Activated B cell treated with CpG ODN at 0.5 μM for 24 hours (primary cell): ENCODE data around the gene PDE7B. TPM values are rescaled to one million over a fixed set of nuclear protein-coding genes. Genes with fewer than 3 reads are reported as not detected.

Source experiments
- ATAC-seq: fragments of 200-7000 bp; cut with Tn5 transposase; one replicate; pipeline ENCODE4 v1.10.0; 2021; ENCODE audit warnings: low read depth, mild to moderate bottlenecking, moderate library complexity
- CTCF ChIA-PET: fragments of 350-600 bp; sonication (Branson Sonifier 250); formaldehyde crosslinking; loops from one replicate; lab custom pipeline; 2021; ENCODE audit warnings: antibody characterized with exemption; lab: Charles Lee
- POLR2A ChIA-PET: fragments of 350-600 bp; sonication (Branson Sonifier 250); formaldehyde crosslinking; loops from one replicate; lab custom pipeline; 2021; ENCODE audit warnings: antibody characterized with exemption; lab: Charles Lee
- DNase-seq: peaks from one replicate; pipeline ENCODE4 v3.0.0; 2022
- H3K27ac Mint-ChIP-seq: one replicate; pipeline ENCODE4 v1.8.0; 2020; ENCODE audit warnings: mixed read lengths
- H3K27me3 Mint-ChIP-seq: one replicate; pipeline ENCODE4 v1.8.0; 2021; ENCODE audit warnings: mixed read lengths
- H3K36me3 Mint-ChIP-seq: one replicate; pipeline ENCODE4 v1.8.0; 2021; ENCODE audit warnings: low read depth, mixed read lengths
- H3K4me1 Mint-ChIP-seq: one replicate; pipeline ENCODE4 v1.8.0; 2021; ENCODE audit warnings: mixed read lengths
- H3K4me3 Mint-ChIP-seq: one replicate; pipeline ENCODE4 v1.8.0; 2020; ENCODE audit warnings: mild to moderate bottlenecking, mixed read lengths
- H3K9me3 Mint-ChIP-seq: one replicate; pipeline ENCODE4 v1.8.0; 2020; ENCODE audit warnings: mixed read lengths
- CTCF ChIP-seq: fragments of 200-600 bp; IDR thresholded peaks from one replicate; pipeline ENCODE4 v1.8.0; 2022; ENCODE audit warnings: antibody characterized with exemption, mild to moderate bottlenecking
- intact Hi-C: fragments of 100-400 bp; cut with micrococcal nuclease; formaldehyde crosslinking; loops from one replicate; pipeline ENCODE4 v1.15.1; 2024
- total RNA-seq: library from RNA; stranded (reverse); gene quantifications from 2 replicates; pipeline ENCODE4 v1.2.3, GENCODE V29; 2022

PDE7B gene
- total RNA-seq, 1 donor from 2014 or later: 1.8 TPM

- POLR2A ChIA-PET: no interaction called here
- H3K4me3 Mint-ChIP-seq: no peak overlapping the region
- H3K27ac Mint-ChIP-seq: no peak overlapping the region
- ATAC-seq: no peak
- CTCF ChIA-PET: no interaction called here
- intact Hi-C loops: no loop called here
- DNase-seq: no peak
- no peak for TF ChIP-seq CTCF
- no peaks in the 10 kb centered on the region for H3K27me3 Mint-ChIP-seq
- H3K36me3 Mint-ChIP-seq: no peaks in the 10 kb centered on the region
- H3K4me1 Mint-ChIP-seq: no peaks in the 10 kb centered on the region
- no peaks in the 10 kb centered on the region for H3K9me3 Mint-ChIP-seq
Measured at GRCh38 chr6:136083540-136083939, 232.0 kb downstream of the PDE7B start.

GRCh38 chr6:136084403-136084802 lies 232.9 kb downstream of the PDE7B start:
- Mint-ChIP-seq H3K4me3 (no peak overlapping the region), H3K27ac (no peak overlapping the region), H3K4me1 (no peaks in the 10 kb centered on the region), H3K36me3 (no peaks in the 10 kb centered on the region), H3K9me3 (no peaks in the 10 kb centered on the region), H3K27me3 (no peaks in the 10 kb centered on the region)
- intact Hi-C loops: no loop called here
- no peak for TF ChIP-seq CTCF
- CTCF ChIA-PET: no interaction called here
- DNase-seq (no peak), ATAC-seq (no peak)
- POLR2A ChIA-PET: no interaction called here

- POLR2A ChIA-PET: no interaction called here
- intact Hi-C loops: no loop called here
- CTCF ChIA-PET: no interaction called here
- DNase-seq: no peak
- Mint-ChIP-seq H3K4me3 (no peak overlapping the region), H3K9me3 (no peaks in the 10 kb centered on the region), H3K27ac (no peak overlapping the region), H3K4me1 (no peaks in the 10 kb centered on the region), H3K36me3 (no peaks in the 10 kb centered on the region), H3K27me3 (no peaks in the 10 kb centered on the region)
- no peak for ATAC-seq
- TF ChIP-seq CTCF: no peak
Measured at GRCh38 chr6:136085370-136086115, 234.0 kb downstream of the PDE7B start.

GRCh38 chr6:136086686-136087085 lies 235.2 kb downstream of the PDE7B start:
- Mint-ChIP-seq H3K4me3 (no peak overlapping the region), H3K36me3 (no peaks in the 10 kb centered on the region), H3K4me1 (no peaks in the 10 kb centered on the region), H3K27ac (no peak overlapping the region), H3K27me3 (no peaks in the 10 kb centered on the region), H3K9me3 (no peaks in the 10 kb centered on the region)
- no peak for TF ChIP-seq CTCF
- intact Hi-C loops: no loop called here
- POLR2A ChIA-PET: no interaction called here
- no peak for ATAC-seq
- DNase-seq: no peak
- CTCF ChIA-PET: no interaction called here

GRCh38 chr6:136087986-136088385 lies 236.5 kb downstream of the PDE7B start:
- intact Hi-C loops: no loop called here
- ATAC-seq (no peak), DNase-seq (no peak)
- POLR2A ChIA-PET: no interaction called here
- CTCF ChIA-PET: no interaction called here
- H3K27me3 Mint-ChIP-seq: no peaks in the 10 kb centered on the region
- no peaks in the 10 kb centered on the region for H3K4me1 Mint-ChIP-seq
- peaks cover 2% of the 10 kb centered on the region for H3K36me3 Mint-ChIP-seq
- H3K27ac Mint-ChIP-seq: no peak overlapping the region
- no peaks in the 10 kb centered on the region for H3K9me3 Mint-ChIP-seq
- no peak for TF ChIP-seq CTCF
- H3K4me3 Mint-ChIP-seq: no peak overlapping the region
